ENCODE results near the gene HTT. TPM values are rescaled to one million over a fixed set of nuclear protein-coding genes. Genes with fewer than 3 reads are reported as not detected.

HTT gene
- total RNA-seq, 4 donors from 2014 or later = 31.1 to 48.6 (median 43.0) TPM

DNA sequence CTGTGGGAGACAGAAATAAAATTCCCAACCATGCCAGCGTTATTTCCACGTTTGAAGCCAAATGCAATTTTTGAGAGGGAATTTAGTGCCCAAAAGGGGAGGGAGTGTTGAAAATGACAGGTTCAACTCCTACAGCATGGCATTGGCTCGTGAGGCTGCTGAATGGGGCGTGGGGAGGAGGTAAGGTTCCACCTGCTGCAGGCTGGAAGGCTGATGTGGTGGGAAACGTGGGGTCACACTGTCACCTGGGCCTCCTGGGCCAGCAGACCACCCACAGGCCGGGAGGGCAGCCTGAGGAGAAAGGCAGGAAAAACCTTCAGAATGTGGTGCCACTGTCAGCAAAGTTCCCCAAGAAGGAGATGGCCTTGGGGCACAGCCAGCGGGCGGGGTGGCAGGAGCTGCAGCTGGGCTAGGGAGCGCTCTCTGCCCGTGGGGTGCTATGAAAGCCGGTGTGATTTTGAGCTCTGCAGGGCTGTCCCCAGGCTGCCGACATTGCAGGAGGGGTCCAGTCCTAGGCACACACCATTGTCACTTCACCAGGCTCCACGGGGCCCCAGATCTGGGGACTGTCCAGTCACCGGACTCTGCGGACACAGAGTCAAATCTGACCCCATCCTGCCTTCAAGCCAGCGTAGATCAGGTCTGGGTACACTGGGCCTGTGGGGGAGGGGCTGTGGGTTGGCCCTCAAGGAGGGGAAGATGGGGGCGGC is 194.1 kb downstream of the HTT start:
- H3K4me3 ChIP-seq = no peak overlapping the region
- no peaks in the 10 kb centered on the region for H3K27me3 ChIP-seq
- WGBS, 2 donors (ENCODE audit: low coverage in 1 of 2) = 61 to 73% methylated on average over 5 of the region's 17 CpGs
- H3K9me3 ChIP-seq = no peaks in the 10 kb centered on the region
- H3K27ac ChIP-seq = peak overlapping the region in 1 of 4 donors; percentile 77
- no peak for ATAC-seq
- H3K36me3 ChIP-seq = no peaks in the 10 kb centered on the region
- H3K4me1 ChIP-seq = peaks cover 0 to 29% (median 2%) of the 10 kb centered on the region in 3 donors
- TF ChIP-seq EP300 (IDR thresholded peaks at IDR 0.05) (no peak), POLR2AphosphoS5 (IDR thresholded peaks at IDR 0.05) (no peak), POLR2A (IDR thresholded peaks at IDR 0.05) (no peak)
- TF ChIP-seq, protein P1, sequence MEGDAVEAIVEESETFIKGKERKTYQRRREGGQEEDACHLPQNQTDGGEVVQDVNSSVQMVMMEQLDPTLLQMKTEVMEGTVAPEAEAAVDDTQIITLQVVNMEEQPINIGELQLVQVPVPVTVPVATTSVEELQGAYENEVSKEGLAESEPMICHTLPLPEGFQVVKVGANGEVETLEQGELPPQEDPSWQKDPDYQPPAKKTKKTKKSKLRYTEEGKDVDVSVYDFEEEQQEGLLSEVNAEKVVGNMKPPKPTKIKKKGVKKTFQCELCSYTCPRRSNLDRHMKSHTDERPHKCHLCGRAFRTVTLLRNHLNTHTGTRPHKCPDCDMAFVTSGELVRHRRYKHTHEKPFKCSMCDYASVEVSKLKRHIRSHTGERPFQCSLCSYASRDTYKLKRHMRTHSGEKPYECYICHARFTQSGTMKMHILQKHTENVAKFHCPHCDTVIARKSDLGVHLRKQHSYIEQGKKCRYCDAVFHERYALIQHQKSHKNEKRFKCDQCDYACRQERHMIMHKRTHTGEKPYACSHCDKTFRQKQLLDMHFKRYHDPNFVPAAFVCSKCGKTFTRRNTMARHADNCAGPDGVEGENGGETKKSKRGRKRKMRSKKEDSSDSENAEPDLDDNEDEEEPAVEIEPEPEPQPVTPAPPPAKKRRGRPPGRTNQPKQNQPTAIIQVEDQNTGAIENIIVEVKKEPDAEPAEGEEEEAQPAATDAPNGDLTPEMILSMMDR (IDR thresholded peaks at IDR 0.05) = no peak

DNA sequence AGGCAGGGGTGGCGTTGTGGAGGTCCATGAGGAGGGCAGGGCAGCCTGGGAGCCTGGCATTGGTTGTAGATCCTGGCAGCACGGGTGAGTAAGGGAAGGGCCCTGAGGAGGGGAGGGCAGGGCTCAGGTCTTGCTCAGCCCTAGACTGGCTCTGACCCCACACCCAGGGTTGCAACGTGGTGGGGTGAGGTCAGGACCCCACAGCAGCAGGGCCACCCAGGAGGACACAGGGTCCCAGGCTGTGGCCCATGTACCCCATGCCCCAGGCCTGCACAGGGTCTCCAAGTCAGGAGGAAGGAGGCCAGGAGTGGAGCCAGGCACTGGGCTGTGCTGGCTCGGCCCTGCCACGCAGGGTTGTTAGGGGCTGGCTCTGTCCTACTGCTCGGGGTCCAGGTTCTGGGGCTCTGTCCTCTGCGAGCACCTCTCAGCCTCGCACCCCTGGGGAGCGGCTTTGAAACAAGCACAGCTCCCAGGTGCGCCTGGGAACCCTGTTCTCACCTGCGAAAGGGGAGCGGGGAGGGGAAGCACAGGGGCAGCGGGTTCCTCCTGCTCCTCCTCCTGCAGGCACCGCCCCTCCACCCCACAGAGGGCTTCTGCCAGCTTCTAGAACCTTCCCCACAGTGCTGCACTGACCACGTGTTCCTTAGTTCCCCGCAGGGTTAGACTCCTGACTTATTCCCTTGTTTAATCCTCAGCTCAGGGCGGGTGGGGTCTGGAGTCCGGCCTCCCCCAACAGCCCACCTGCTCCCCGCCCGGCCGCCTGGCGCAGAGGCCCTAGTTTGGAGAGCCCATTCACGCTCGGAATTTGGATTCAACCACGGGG is 194.8 kb downstream of the HTT start:
- ATAC-seq = peak; percentile 59

DNA sequence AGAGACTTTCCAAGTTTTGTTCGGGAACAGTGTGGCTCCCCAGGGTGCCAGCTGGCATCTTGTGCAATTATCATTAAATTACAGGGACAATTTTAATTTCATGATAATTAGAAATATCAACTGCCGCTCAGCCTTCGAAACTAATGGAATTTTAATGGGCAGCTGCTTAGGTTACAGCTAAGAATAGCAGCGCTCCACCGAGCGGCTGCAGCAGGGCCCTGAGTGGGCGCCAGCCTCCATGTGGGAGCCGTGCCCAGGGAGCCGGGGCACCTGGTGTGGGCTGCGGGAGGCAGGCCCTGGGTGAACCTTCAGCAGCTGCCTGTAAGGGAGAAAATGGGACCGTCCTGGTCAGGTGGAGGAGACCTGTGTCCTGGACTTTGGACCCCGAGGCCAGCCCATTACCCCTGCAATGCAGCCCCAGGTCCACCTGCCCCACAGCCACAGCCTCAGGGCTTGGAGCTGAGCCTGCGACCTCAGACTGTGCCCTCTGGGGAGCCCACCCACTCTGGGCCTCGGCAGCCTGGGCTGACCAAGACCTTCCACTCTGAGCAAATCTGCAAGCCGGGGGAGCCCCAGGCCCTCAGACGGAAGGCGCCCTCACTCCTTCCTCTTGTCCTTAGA is 195.6 kb downstream of the HTT start:
- H3K27ac ChIP-seq = peak overlapping the region in 3 of 4 donors; percentile 38 to 77 (median 47)
- no peaks in the 10 kb centered on the region for H3K27me3 ChIP-seq
- no peak for TF ChIP-seq POLR2AphosphoS5 (IDR thresholded peaks at IDR 0.05)
- TF ChIP-seq POLR2A (IDR thresholded peaks at IDR 0.05) = no peak
- H3K9me3 ChIP-seq = no peaks in the 10 kb centered on the region
- H3K4me3 ChIP-seq = no peak overlapping the region
- 32% methylated on average over 3 of the region's 17 CpGs; no CpG with 5 or more reads in 1 of the 2 donors for WGBS, 2 donors (ENCODE audit: low coverage in 1 of 2)
- no peaks in the 10 kb centered on the region for H3K36me3 ChIP-seq
- peak; percentile 86 for ATAC-seq
- peaks cover 0 to 29% (median 2%) of the 10 kb centered on the region in 3 donors for H3K4me1 ChIP-seq

More for the DNA sequence above, 194.8 kb downstream of the HTT start:
- peak overlapping the region in 3 of 4 donors; percentile 5 to 77 (median 37) for H3K27ac ChIP-seq
- TF ChIP-seq POLR2AphosphoS5 (IDR thresholded peaks at IDR 0.05) = no peak
- TF ChIP-seq, protein P1 (IDR thresholded peaks at IDR 0.05) = no peak
- no peak for TF ChIP-seq POLR2A (IDR thresholded peaks at IDR 0.05)
- 50 to 100% methylated on average over 4 to 12 of the region's 25 CpGs for WGBS, 2 donors (ENCODE audit: low coverage in 1 of 2)
- peaks cover 0 to 29% (median 2%) of the 10 kb centered on the region in 3 donors for H3K4me1 ChIP-seq
- H3K27me3 ChIP-seq = no peaks in the 10 kb centered on the region
- no peak overlapping the region for H3K4me3 ChIP-seq
- no peaks in the 10 kb centered on the region for H3K9me3 ChIP-seq
- no peaks in the 10 kb centered on the region for H3K36me3 ChIP-seq

DNA sequence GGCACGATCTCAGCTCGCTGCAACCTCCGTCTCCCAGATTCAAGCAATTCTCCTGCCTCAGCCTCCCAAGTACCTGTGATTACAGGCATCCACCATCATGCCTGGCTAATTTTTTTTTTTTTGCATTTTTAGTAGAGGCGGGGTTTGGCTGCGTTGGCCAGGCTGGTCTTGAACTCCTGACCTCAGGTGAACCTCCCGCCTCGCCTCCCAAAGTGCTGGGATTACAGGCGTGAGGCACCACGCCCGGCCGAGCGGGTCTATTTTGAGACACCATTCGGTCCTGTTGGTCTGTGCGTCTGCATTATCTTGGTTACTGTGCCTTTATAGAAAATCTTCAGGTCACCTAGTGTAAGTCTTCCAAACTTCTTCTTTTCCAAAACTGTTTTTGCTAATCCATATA is 196.7 kb downstream of the HTT start:
- Histone ChIP-seq H3K27ac (no peak overlapping the region), H3K27me3 (no peaks in the 10 kb centered on the region), H3K36me3 (no peaks in the 10 kb centered on the region), H3K4me1 (peaks cover 0 to 29% (median 2%) of the 10 kb centered on the region in 3 donors), H3K9me3 (no peaks in the 10 kb centered on the region), H3K4me3 (no peak overlapping the region)
- WGBS, 2 donors (ENCODE audit: low coverage in 1 of 2) = 84% methylated on average over 14 of the region's 14 CpGs; no CpG with 5 or more reads in 1 of the 2 donors
- TF ChIP-seq POLR2A (IDR thresholded peaks at IDR 0.05) = no peak
- no peak for TF ChIP-seq POLR2AphosphoS5 (IDR thresholded peaks at IDR 0.05)
- TF ChIP-seq, protein P1 (IDR thresholded peaks at IDR 0.05) = no peak
- TF ChIP-seq EP300 (IDR thresholded peaks at IDR 0.05) = no peak
- no peak for ATAC-seq

DNA sequence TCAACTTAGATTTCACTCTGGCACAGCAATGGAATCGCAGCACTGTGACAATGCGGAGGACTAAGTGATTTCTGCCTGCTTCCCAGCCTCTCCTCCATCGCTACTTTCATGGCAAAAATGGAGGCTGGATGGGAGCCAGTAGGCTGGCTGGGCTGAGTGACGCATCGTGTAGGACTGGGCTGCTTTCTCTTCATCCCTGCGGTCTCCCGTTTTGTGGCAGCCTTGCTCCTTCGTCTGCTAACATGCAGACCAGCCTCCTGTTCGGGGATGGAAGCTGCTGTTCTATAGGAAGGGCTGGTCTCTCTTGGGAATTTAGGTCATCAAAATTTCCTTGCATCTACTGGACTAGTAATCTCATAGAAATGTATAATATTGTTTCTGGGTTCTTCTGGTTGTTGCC is 202.5 kb downstream of the HTT start:
- ATAC-seq = peak; percentile 39
- WGBS, 2 donors (ENCODE audit: low coverage in 1 of 2) = 45 to 71% methylated on average over 5 to 7 of the region's 9 CpGs

More for the DNA sequence above, 202.5 kb downstream of the HTT start:
- no peaks in the 10 kb centered on the region for H3K4me1 ChIP-seq
- H3K4me3 ChIP-seq = no peak overlapping the region
- no peaks in the 10 kb centered on the region for H3K36me3 ChIP-seq
- no peaks in the 10 kb centered on the region for H3K27me3 ChIP-seq
- H3K9me3 ChIP-seq = no peaks in the 10 kb centered on the region
- no peak overlapping the region for H3K27ac ChIP-seq
- no peak for TF ChIP-seq POLR2A (IDR thresholded peaks at IDR 0.05)
- TF ChIP-seq EP300 (IDR thresholded peaks at IDR 0.05) = no peak
- TF ChIP-seq, protein P1 (IDR thresholded peaks at IDR 0.05) = no peak
- TF ChIP-seq POLR2AphosphoS5 (IDR thresholded peaks at IDR 0.05) = no peak
